ENCODE measurements around the gene KBTBD7. TPM values are rescaled to one million over a fixed set of nuclear protein-coding genes. Genes with fewer than 3 reads are reported as not detected.

Gene KBTBD7
- total RNA-seq, 1 donor from 2014 or later, result 1.4 TPM

GRCh38 chr13:41145136-41145908 is 49.0 kb downstream of the KBTBD7 start:
- H3K4me3 ChIP-seq (ENCODE audit: low read depth, low read length), result no peak overlapping the region
- DNase-seq (ENCODE audit: low read depth), result no peak
- no peak for TF ChIP-seq CTCF (conservative IDR thresholded peaks at IDR 0.05; ENCODE audit: low read depth, low read length)

- TF ChIP-seq CTCF (conservative IDR thresholded peaks at IDR 0.05; ENCODE audit: low read depth, low read length), result no peak
- DNase-seq (ENCODE audit: low read depth), result no peak
Measured at GRCh38 chr13:41144576-41144975, 49.8 kb downstream of the KBTBD7 start.

More at GRCh38 chr13:41144576-41144975, 49.8 kb downstream of the KBTBD7 start:
- H3K4me3 ChIP-seq (ENCODE audit: low read depth, low read length), result no peak overlapping the region

Other genes starting within 250 kb of the KBTBD7 start
- gene ELF1, start 175.3 kb downstream of the KBTBD7 start, total RNA-seq, result 19.5 and 28.5 TPM in 2 replicates
- 9.8 and 17.9 TPM in 2 replicates for gene WBP4, start 133.1 kb downstream of the KBTBD7 start, total RNA-seq
- 5.6 and 8.3 TPM in 2 replicates for gene KBTBD6, start 61.8 kb downstream of the KBTBD7 start, total RNA-seq
- 6.9 and 8.3 TPM in 2 replicates for gene MTRF1, start 69.0 kb upstream of the KBTBD7 start, total RNA-seq
- gene NAA16, start 116.7 kb upstream of the KBTBD7 start, total RNA-seq, result 5.7 and 9.6 TPM in 2 replicates